Activated T-helper 1 cell treated with anti-CD3 and anti-CD28 coated beads, Interleukin-12 subunit alpha, Interleukin-12 subunit beta, Interleukin-2, Interleukin-4 antibody, amounts not matched to agents 30 ng/mL and 10 ng/mL and 1 ng/mL, durations not matched to agents 14 hours and 24 hours and 36 hours (primary cell): ENCODE data around the gene NLRP2B. TPM values are rescaled to one million over a fixed set of nuclear protein-coding genes. Genes with fewer than 3 reads are reported as not detected.
"Not testable (repeated sequence)": the region's sequence is repeated elsewhere in the genome, so short reads cannot be mapped to it uniquely, and the experiment has no call there.

Source experiments
- DNase-seq: peaks from one replicate; pipeline ENCODE4 v3.0.0; 2021; ENCODE audit warnings: low spot score
- H3K27ac Mint-ChIP-seq: one replicate; pipeline ENCODE4 v1.8.0; 2021; ENCODE audit warnings: mild to moderate bottlenecking, mixed read lengths
- H3K27me3 Mint-ChIP-seq: one replicate; pipeline ENCODE4 v1.8.0; 2022; ENCODE audit warnings: mild to moderate bottlenecking, moderate library complexity, mixed read lengths; ENCODE audit not compliant: insufficient read depth
- H3K36me3 Mint-ChIP-seq: one replicate; pipeline ENCODE4 v1.8.0; 2021; ENCODE audit warnings: low read depth, mixed read lengths
- H3K4me1 Mint-ChIP-seq: one replicate; pipeline ENCODE4 v1.8.0; 2021; ENCODE audit warnings: low read depth, mixed read lengths
- H3K4me3 Mint-ChIP-seq: one replicate; pipeline ENCODE4 v1.8.0; 2021; ENCODE audit warnings: mild to moderate bottlenecking, moderate library complexity, mixed read lengths
- H3K9me3 Mint-ChIP-seq: one replicate; pipeline ENCODE4 v1.8.0; 2021; ENCODE audit warnings: mixed read lengths
- intact Hi-C: fragments of 100-400 bp; cut with micrococcal nuclease; formaldehyde crosslinking; loops from one replicate; pipeline ENCODE4 v1.15.1; 2024
- total RNA-seq: library from RNA; stranded (reverse); gene quantifications from 2 replicates; pipeline ENCODE4 v1.2.3, GENCODE V29; 2022

NLRP2B gene
- total RNA-seq, 1 donor from 2014 or later = not detected

DNA sequence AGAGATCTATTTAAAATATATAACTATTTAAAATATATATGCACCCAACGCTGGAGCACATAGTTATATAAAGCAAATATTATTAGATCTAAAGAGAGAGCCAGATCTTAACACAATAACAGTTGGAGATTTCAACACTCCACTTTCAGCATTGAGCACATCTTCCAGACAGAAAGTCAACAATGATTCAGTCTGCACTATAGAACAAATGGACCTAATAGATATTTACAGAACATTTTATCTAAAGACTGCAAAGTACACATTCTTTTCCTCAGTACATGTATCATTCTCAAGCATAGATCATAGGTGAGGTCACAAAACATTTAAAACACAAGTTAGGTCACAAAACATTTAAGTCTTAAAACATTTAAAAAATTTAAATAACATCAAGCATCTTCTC lies 36.4 kb downstream of the NLRP2B start:
- no peaks in the 10 kb centered on the region for H3K4me1 Mint-ChIP-seq
- no peak for DNase-seq
- H3K27me3 Mint-ChIP-seq = no peaks in the 10 kb centered on the region
- H3K4me3 Mint-ChIP-seq = no peak overlapping the region
- intact Hi-C loops = no loop called here
- no peak overlapping the region for H3K27ac Mint-ChIP-seq
- no peaks in the 10 kb centered on the region for H3K9me3 Mint-ChIP-seq
- no peaks in the 10 kb centered on the region for H3K36me3 Mint-ChIP-seq

DNA sequence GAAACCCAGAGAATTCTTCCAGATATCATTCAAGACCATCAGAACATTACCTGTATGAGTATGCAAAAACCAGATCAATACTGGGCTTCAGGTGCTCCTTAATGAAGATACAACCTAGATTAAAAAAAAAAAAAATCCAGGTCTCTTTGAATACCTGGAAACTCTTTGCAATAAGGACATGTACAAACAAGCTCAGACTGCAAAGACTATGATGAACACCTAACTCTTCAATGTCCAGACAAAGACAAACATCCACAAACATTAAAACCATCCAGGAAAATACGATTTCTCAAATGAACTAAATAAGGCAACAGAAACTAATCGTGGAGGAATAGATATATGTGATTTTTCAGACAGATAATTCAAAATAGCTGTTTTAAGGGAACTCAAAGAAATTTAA lies 38.7 kb downstream of the NLRP2B start:
- no peak overlapping the region for H3K4me3 Mint-ChIP-seq
- no peak for DNase-seq
- no peak overlapping the region for H3K27ac Mint-ChIP-seq
- H3K36me3 Mint-ChIP-seq = no peaks in the 10 kb centered on the region
- no peaks in the 10 kb centered on the region for H3K4me1 Mint-ChIP-seq
- intact Hi-C loops = no loop called here
- no peaks in the 10 kb centered on the region for H3K27me3 Mint-ChIP-seq
- H3K9me3 Mint-ChIP-seq = peaks cover 5% of the 10 kb centered on the region

- Mint-ChIP-seq H3K4me1 (no peaks in the 10 kb centered on the region), H3K27me3 (no peaks in the 10 kb centered on the region), H3K27ac (no peak overlapping the region), H3K36me3 (no peaks in the 10 kb centered on the region), H3K9me3 (peaks cover 8% of the 10 kb centered on the region), H3K4me3 (no peak overlapping the region)
- intact Hi-C loops = no loop called here
- DNase-seq = no peak
Observed at GRCh38 chrX:57640674-57641016, 39.4 kb downstream of the NLRP2B start.

- H3K27me3 Mint-ChIP-seq, DNase-seq, H3K36me3 Mint-ChIP-seq, intact Hi-C loops, H3K4me3 Mint-ChIP-seq, H3K4me1 Mint-ChIP-seq, H3K27ac Mint-ChIP-seq: not testable (repeated sequence)
- H3K9me3 Mint-ChIP-seq = peaks cover 20% of the 10 kb centered on the region
Observed at GRCh38 chrX:57629438-57629837, 50.6 kb downstream of the NLRP2B start.

Other genes starting within 250 kb of the NLRP2B start
- 6.3 and 6.4 TPM in 2 replicates for gene ZXDB, start 88.2 kb downstream of the NLRP2B start, total RNA-seq
- 3.6 and 3.7 TPM in 2 replicates for gene ZXDA, start 230.2 kb upstream of the NLRP2B start, total RNA-seq